NCI-H2107 treated with DMSO at 0.1 percent for 48 hours (cell line): Measurements from ENCODE around the gene ITGA2.

ENCODE experiments used
- DNase-seq: peaks from one replicate; lab custom pipeline; 2025; ENCODE audit not compliant: unreplicated experiment; lab: John Stamatoyannopoulos, UW

Gene ITGA2

GRCh38 chr5:53052499-53052898 is 63.3 kb downstream of the ITGA2 start:
- no peak for DNase-seq

- DNase-seq, result no peak
Observed at GRCh38 chr5:53053364-53053763, 64.2 kb downstream of the ITGA2 start.

GRCh38 chr5:53055365-53055764 is 66.2 kb downstream of the ITGA2 start:
- DNase-seq, result no peak

GRCh38 chr5:53059281-53059680 is 70.1 kb downstream of the ITGA2 start:
- DNase-seq, result no peak

DNA sequence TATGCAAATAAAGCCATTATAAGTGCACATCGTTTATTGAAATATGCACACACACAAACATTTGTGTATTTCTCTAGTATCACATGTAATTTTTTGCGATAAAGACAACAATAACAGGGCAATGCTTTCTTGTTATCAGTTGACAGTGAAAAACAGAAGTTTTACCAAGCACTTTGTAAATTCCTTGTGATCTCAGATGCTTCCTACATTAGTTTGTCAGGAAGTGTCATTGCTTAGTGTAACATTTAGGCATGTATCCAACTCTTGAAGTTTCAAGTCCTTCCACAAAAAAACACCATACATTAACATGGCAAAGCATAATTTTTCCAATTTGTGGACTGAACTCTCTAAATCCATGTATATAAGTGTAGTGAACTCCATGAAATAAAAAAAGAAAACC is 74.0 kb downstream of the ITGA2 start:
- no peak for DNase-seq

DNA sequence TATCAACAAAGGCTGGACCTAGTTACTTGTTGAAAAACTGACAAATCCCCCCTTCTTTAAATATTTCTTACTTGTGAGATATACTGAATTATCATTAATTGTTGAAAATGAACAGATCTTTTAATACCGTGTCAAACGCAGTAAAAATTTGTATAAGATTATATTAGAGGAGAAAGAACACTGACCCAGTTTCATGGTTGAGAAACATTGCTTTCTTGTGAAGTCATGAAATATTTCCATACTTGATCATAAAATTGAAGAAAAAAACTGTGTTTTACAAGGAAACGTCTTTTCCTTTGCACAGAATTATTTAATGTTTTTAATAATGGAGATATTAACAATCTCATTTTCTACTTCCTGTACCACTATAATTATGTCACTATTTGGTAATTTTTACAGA is 74.6 kb downstream of the ITGA2 start:
- DNase-seq, result no peak

DNA sequence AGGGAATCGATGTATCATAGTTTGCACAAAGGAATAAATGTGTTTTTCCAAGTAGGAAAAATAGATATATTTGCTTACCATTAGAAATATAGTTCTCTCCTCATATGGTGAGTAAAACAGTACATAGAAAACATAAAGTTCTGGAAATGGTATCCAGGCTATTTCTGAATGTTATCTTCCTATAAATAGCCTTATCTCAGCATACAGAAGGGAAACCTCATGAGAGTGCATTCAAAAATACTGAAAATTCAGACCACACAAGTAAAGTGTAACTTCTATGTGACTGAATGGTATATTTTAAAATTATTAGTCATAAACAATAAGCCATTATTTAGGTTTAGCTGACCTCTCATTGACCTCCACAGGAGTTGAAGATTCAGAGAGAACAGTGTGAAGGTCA is 76.9 kb downstream of the ITGA2 start:
- no peak for DNase-seq

DNA sequence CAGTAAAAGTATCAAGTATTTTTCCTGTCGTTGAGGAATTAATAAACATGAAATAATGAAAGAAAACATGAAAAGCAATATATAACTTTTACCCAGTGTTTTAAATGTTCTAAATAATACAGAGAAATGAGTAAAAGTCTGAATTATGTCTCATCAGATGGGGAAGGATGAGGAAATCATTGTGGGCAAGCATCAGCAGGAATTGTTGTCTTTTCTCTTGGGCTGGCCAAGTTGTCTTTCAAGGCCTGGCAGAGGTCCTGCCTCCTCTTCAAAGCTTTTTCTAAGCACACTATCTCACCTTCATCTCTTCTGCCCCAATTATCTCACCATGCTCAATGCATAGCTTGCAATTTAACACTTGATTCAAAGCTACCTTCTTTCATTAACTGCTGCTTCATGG is 78.5 kb downstream of the ITGA2 start:
- no peak for DNase-seq

- no peak for DNase-seq
Observed at GRCh38 chr5:53068291-53068836, 79.2 kb downstream of the ITGA2 start.

DNA sequence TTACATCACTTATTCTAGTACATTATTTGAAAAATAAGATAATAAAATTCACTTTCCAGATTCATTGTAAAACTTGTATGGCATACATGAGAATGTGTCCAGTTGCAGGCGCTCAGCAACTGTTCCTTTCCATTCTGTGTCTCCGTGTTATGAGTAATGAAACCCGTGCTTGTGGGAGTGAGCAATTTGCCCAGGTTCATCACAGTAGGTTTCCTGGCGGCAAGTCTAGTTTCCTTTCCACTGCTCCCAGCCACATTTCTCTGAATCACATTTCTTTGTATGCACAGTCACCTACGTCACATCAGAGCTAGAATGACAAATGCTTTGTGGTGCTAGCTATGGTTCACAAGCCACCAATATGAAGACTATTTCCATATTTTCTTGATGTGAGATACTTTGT is 80.5 kb downstream of the ITGA2 start:
- DNase-seq, result no peak

DNA sequence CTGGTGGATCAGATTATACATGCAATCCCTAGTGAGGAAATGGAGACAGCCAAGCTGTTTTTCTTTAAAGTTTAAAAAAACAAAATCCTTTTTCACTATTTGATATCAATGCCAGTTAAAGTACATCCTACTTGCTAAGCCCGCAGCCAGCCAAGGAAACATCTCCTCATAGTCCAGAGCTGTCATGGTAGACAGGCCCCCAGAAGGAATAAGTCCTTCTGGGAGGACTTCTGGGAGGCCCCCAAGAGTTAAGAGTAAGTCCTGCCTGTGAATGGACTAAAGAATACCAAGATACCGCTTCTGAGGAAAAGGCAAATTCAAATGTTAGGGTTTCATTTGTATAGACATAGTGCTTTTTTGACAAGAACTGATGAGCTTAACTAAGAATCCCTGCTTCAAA is 82.1 kb downstream of the ITGA2 start:
- no peak for DNase-seq

DNA sequence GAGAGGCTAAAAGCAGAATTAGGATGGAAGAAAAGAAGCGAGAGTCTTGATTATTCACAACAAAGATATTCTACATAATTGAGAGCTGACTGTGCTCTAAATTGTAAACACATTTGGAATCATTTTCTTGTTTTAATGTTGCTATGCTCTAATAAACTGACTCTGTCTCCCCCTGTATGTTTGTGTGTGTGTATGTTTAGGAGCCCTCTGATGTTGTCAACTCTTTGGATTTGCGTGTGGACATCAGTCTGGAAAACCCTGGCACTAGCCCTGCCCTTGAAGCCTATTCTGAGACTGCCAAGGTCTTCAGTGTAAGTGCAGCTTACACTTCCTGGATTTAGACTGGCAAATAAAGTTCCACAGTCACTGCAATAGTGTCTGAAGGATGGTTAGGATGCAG is 82.6 kb downstream of the ITGA2 start:
- no peak for DNase-seq

DNA sequence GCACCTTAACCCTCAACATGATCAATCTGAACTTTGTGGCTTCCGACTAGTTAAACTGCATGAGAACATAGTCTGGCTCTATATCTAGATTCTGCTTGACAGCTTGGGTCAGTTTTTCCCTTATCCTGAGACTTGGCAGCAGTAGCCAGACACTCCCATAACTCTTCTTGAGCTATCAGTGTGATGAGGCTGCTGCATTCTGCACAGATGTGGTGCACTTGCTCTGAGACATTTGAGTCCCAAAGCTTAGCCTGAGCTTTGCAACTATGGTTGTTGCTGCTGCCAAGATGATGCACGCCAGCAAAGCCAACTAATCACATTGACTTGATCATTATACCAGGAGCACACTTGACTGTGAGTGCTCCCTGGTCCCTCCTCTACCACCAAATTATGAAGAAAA is 84.2 kb downstream of the ITGA2 start:
- no peak for DNase-seq

- DNase-seq, result no peak
Observed at GRCh38 chr5:53076014-53076583, 86.9 kb downstream of the ITGA2 start.

DNA sequence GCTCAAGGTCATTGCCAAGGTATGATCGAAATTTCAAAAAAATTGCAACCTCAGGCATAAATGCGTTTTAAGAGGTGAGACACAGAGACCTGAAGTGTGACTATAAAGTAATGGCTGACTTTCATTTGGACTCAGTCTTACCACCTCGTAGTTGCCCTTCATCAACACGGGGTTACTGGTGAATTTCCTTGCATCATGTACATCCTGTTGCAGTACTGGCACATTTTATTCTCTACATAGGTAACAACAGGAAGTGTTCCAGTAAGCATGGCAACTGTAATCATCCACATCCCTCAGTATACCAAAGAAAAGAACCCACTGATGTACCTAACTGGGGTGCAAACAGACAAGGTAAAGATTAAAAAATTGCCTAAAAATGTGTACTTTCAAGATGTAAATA is 91.1 kb downstream of the ITGA2 start:
- no peak for DNase-seq

DNA sequence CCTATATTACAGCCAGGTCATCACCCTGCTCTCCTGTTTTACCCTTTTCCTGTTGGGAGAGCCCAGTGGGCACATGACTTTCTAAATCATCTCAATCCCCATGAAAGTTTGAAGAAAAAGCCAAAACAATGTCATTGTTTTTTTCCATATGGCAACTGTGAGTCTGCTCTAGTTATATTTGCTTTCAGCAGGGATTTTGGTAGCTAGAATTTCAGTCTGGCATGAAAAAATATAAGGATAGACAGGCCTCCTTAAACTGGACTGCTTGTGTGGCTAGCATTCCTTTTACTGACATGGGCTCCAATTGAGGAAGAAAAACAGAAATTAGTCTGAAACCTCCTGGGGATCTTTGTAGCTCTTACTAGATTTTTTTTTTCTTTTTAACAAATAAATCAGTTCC is 94.8 kb downstream of the ITGA2 start:
- DNase-seq, result no peak

GRCh38 chr5:53084546-53085255 is 95.5 kb downstream of the ITGA2 start:
- DNase-seq, result no peak

- DNase-seq, result no peak
Observed at GRCh38 chr5:53087171-53087570, 98.0 kb downstream of the ITGA2 start.

DNA sequence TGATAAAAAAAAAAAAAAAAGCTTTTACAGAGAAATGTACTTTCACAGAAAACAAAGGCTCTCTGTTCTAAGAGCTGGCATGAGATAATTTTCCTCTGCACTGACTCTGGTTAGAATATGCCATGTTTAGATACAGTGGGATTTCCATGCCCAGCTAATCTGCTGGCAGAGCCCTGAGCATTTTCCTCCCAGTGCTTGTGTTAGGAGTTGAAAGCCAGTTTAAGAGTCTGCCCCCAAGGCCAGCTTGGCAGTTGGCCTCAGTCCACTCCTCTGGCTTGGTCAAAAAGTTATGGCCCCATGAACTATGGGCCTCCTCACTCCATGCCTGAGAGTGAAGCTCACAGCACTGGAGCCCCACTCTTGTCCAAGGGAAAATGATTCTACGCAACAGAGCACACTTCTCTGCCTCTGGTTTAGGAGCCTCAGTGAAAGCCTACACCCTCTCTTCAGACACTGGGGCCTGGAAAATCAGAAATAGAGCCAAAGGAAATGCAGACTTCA is 98.5 kb downstream of the ITGA2 start:
- no peak for DNase-seq

DNA sequence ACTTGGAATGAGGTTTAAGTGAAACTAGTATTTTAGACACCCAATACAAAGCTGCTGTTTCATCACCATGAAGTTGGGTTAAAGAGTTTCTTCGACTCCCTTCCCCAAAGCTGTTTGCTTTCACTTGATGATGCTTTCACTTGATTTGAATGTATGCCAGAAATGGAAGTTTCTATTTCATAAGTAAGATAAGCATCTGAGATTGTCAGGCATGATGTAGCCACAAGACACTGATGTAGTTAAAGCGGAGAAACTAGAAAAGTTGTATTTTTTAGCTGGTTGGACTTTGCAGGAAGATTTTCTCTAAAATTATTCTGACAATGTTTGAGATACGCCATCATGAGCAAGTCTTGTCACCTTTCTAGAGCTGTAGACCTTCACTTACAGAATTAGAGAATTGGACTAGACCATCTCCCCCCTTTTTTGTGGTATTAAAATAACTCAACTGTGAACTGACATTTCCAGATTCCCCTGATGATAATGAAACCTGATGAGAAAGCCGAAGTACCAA is 100.4 kb downstream of the ITGA2 start:
- DNase-seq, result no peak

- DNase-seq, result no peak
Observed at GRCh38 chr5:53090229-53090628, 101.1 kb downstream of the ITGA2 start.

DNA sequence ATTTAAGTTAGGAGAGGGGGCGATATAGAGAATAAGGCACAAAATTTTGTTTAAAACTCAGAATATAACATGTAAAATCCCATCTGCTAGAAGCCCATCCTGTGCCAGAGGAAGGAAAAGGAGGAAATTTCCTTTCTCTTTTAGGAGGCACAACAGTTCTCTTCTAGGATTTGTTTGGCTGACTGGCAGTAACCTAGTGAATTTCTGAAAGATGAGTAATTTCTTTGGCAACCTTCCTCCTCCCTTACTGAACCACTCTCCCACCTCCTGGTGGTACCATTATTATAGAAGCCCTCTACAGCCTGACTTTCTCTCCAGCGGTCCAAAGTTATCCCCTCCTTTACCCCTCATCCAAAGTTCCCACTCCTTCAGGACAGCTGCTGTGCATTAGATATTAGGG is 102.1 kb downstream of the ITGA2 start:
- DNase-seq, result no peak
